GM21526 (cell line): ENCODE data around the gene EGR2.

ENCODE experiments used
- ATAC-seq: cut with Tn5 transposase; IDR thresholded peaks from one replicate; pipeline ENCODE4 v1.9.1; 2021; ENCODE audit warnings: moderate library complexity; ENCODE audit not compliant: unreplicated experiment, low FRiP score

The EGR2 gene

GRCh38 chr10:62818426-62819011 lies 2.4 kb upstream of the EGR2 start:
- no peak for ATAC-seq

GRCh38 chr10:62817766-62818425 lies 1.7 kb upstream of the EGR2 start:
- ATAC-seq, result peak; percentile 33

- peak; percentile 19 for ATAC-seq
Measured at GRCh38 chr10:62817121-62817765, 1.1 kb upstream of the EGR2 start.

GRCh38 chr10:62816076-62816330 lies 163 bp downstream of the EGR2 start:
- ATAC-seq, result no peak

GRCh38 chr10:62815381-62816075 lies 638 bp downstream of the EGR2 start:
- ATAC-seq, result no peak

GRCh38 chr10:62814756-62815380 lies 1.3 kb downstream of the EGR2 start:
- ATAC-seq, result no peak

GRCh38 chr10:62813981-62814380 lies 2.2 kb downstream of the EGR2 start:
- no peak for ATAC-seq

- ATAC-seq, result no peak
Measured at GRCh38 chr10:62813453-62813852, 2.7 kb downstream of the EGR2 start.

GRCh38 chr10:62812672-62813439 lies 3.3 kb downstream of the EGR2 start:
- no peak for ATAC-seq

GRCh38 chr10:62811159-62811875 lies 4.8 kb downstream of the EGR2 start:
- ATAC-seq, result peak; percentile 28

- ATAC-seq, result no peak
Measured at GRCh38 chr10:62810156-62810902, 5.8 kb downstream of the EGR2 start.

- no peak for ATAC-seq
Measured at GRCh38 chr10:62806251-62806650, 9.9 kb downstream of the EGR2 start.

GRCh38 chr10:62805231-62806099 lies 10.7 kb downstream of the EGR2 start:
- ATAC-seq, result no peak

- peak; percentile 82 for ATAC-seq
Measured at GRCh38 chr10:62804356-62805230, 11.6 kb downstream of the EGR2 start, which contains the start of gene ADO. ADO (plus strand) TSS chr10:62804720; CDS start chr10:62805060, 340 bp downstream.

- no peak for ATAC-seq
Measured at GRCh38 chr10:62803724-62804355, 12.3 kb downstream of the EGR2 start.

GRCh38 chr10:62801871-62802270 lies 14.3 kb downstream of the EGR2 start:
- ATAC-seq, result no peak

- ATAC-seq, result no peak
Measured at GRCh38 chr10:62796896-62797295, 19.3 kb downstream of the EGR2 start.
